ENCODE data around the gene TTLL11.

DNA sequence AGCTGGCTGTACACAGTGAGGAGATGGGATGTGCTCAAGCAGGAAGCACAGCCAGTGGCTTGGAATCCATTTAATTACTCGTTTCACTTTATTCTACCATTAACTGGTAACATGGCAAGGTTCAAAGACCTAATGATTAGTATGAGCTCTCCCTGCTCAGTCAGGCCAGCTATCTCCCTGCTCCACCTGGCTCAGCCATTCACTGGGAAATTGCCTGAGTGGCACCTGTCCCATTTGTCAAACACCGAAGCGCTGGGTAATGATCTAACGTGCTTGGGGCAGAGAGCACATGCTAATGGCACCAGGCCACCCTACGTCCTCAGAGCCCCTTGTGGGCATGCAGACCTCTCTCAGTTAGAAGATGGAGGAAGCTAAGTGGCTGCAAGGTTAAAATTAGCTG is 162.2 kb downstream of the TTLL11 start:
- TF ChIP-seq, protein P1, sequence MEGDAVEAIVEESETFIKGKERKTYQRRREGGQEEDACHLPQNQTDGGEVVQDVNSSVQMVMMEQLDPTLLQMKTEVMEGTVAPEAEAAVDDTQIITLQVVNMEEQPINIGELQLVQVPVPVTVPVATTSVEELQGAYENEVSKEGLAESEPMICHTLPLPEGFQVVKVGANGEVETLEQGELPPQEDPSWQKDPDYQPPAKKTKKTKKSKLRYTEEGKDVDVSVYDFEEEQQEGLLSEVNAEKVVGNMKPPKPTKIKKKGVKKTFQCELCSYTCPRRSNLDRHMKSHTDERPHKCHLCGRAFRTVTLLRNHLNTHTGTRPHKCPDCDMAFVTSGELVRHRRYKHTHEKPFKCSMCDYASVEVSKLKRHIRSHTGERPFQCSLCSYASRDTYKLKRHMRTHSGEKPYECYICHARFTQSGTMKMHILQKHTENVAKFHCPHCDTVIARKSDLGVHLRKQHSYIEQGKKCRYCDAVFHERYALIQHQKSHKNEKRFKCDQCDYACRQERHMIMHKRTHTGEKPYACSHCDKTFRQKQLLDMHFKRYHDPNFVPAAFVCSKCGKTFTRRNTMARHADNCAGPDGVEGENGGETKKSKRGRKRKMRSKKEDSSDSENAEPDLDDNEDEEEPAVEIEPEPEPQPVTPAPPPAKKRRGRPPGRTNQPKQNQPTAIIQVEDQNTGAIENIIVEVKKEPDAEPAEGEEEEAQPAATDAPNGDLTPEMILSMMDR (conservative IDR thresholded peaks at IDR 0.05) = no peak
- no peak for TF ChIP-seq EZH2 (IDR thresholded peaks at IDR 0.05; ENCODE audit: low read depth)

Data from PC-9 (cell line).